IPS-18c (cell line): Measurements from ENCODE around the gene GLIS1.

ENCODE experiments used
- H3K4me3 ChIP-seq: 2 replicates; pipeline ENCODE4 v1.7.0; 2013; ENCODE audit warnings: low read depth, mild to moderate bottlenecking, low read length, moderate library complexity; ENCODE audit not compliant: insufficient read depth
- H3K9me3 ChIP-seq: one replicate; pipeline ENCODE4 v1.6.1; 2013; ENCODE audit warnings: mild to moderate bottlenecking, low read length, moderate library complexity; ENCODE audit not compliant: control insufficient read depth, insufficient read depth

GLIS1 gene

GRCh38 chr1:53642607-53643006 is 96.4 kb downstream of the GLIS1 start:
- H3K9me3 ChIP-seq, result no peaks in the 10 kb centered on the region

GRCh38 chr1:53642215-53642555 is 96.8 kb downstream of the GLIS1 start:
- Histone ChIP-seq H3K9me3 (no peaks in the 10 kb centered on the region), H3K4me3 (no peak overlapping the region)

More at GRCh38 chr1:53642607-53643006, 96.4 kb downstream of the GLIS1 start:
- H3K4me3 ChIP-seq, result no peak overlapping the region

DNA sequence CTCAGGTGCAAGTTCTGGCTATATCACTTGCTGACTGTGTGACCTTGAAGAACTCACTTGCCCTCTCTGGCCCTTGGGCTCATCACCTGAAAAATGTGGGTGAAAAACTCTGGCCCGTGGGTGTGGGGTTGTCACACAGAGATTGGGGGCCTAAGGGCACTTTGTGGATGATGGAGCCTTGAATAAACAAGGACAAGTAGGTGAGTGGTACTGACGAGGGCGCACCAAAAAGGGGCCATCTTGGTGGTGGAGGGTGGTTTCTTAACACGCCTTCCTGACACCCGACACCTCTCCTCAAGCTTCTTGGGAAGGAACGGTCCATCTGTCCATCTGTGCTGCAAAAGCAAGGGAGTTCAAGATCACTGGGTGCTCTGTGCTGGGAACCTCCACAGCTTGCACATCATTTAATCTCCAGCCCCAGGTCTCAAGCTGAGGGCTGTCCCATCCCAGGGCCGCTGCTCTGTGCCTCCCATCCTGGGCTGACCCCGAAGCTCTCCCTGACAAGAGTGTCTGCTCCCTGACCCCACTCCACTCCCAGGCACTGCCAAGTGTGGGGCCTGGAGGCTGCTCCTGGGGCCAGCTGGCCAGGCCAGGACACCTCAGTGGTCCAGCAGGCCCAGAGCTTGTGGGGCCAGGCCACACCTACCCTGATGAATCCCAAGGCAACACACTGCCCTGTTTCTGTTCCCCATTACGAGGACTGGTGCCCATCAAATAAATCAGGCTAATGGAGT is 97.3 kb downstream of the GLIS1 start:
- Histone ChIP-seq H3K4me3 (no peak overlapping the region), H3K9me3 (no peaks in the 10 kb centered on the region)

DNA sequence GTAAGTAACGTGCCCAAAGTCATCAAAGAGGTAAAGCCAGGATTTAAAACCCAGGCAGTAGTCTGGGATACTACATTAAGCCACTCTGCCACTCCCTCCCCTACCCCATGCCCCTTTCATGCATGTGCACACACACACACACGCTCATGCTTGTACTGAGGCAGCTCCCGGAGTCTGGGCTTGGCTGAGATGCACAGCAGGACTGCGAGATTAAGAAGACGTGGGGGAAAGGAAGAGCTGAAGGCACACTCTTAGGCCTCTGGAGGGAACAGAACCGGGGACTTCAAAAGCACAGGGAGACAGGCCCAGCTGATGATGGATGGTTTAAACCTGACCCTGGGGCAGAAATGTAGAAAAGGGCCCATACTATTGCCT is 98.3 kb downstream of the GLIS1 start:
- H3K9me3 ChIP-seq, result no peaks in the 10 kb centered on the region
- no peak overlapping the region for H3K4me3 ChIP-seq

DNA sequence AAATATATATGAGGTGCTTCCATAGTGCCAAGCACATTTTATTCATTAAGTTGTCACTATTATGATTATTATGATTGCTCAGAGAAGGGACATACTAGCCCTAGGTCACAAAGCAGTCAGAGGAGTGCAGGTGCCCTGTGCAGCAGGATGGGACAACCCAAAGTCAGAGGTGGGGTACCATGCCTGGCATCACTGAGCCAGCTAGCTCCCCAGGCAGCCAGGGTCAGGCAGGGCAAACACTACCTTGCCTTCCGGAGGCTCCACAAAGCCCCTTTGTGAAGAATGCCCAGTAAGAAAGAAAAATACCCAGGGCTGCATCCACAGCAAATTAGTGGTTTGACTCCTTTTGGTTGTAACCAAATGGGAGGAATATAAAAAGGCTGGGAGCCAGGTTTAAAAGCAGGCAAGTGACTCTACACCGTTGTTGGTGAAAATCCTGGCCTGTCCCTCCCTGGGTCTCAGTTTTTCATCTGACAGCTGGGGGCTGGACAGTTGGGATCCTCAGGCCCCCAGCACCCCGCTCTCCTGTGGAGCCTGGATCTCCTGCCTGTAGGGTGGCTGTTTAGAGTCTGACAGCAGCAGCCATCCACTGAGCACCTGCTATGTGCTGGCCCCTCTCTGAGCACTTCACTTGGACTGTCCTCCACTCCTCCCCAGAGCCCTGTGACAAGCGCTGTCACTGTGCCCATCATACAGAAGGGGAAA is 98.8 kb downstream of the GLIS1 start:
- Histone ChIP-seq H3K4me3 (no peak overlapping the region), H3K9me3 (no peaks in the 10 kb centered on the region)

DNA sequence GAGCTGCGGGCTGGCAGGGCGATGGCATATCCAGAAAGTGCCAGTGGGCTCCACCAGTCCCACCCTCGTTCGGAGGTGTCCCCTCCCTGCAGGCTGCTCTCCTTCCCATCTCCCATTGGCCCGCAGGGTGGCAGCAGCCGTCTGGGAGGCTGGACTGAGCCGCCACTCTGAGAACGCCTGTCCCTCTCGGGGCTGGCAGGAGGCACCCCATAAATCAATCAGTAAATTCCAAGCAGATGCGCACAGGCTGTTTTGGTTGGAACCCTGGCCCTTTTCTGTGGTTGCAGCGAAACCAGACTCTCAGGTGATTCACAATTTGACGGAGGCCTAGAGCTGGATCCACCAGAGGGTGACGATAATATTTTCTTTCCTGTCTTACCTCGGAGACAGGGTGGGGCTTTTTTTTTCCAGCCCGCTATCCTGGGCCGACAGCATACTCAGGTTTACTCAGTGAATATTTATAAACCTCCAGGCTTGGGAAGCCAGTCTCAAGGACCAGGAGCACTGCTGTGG is 99.7 kb downstream of the GLIS1 start:
- H3K9me3 ChIP-seq, result no peaks in the 10 kb centered on the region
- no peak overlapping the region for H3K4me3 ChIP-seq

DNA sequence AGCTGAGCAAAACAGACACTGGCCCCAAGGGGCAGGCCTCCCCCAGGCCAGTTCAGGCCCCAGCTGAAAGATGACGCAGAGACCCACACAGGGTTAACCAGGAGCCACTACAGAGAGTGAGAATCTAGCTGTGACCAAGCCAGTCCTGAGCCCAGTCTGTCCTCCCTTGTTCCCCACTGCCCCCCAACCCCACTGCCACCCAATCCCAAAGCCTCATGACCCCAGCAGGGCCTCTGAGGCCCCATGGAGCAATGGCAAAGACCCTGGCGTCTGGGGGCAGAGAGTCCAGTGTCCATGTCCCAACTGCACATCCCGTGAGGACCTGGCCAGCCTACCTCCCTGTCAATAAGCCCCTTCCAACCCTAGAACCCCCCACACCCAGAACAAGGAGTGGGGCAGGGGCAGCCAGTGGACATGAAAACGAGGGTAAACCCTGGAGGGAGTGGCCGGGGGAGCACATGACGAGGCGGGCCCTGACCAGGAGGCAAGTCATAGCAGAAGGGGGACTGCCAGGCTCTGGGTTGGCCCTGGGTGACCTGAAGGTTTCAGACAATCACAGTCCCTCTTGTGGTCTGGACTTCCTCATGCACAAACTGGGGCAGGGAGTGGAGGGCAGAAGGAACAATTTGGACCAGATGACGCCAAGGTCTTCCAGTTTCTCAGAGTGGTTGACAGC is 100.5 kb downstream of the GLIS1 start:
- Histone ChIP-seq H3K9me3 (no peaks in the 10 kb centered on the region), H3K4me3 (no peak overlapping the region)

GRCh38 chr1:53637511-53638359 is 101.2 kb downstream of the GLIS1 start:
- no peak overlapping the region for H3K4me3 ChIP-seq
- H3K9me3 ChIP-seq, result no peaks in the 10 kb centered on the region

DNA sequence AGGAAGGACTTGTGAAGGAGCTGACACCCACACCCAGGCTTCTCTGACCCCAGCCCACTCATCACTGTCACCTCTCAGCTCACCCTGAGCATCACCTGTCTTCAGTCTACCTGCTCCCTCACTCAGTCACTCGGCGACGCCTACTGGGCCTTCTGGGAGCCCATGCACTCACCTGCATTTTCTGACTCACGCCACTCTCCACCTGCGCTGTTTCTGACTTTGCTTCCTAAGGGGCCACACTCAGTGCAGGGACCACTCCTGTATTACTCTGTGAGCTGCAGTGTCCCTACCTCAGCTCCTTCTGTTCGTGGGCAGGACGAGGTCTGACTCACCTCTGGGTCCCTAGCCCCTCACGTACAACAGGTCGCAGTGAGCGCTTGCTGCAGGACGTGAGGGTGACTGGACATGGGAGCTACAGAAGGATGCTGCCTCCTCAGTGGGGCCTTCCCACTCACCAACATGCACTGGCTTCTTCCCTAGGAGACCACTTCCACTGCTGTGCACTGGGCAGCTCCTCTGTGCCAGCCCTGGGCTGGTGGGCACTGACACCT is 102.3 kb downstream of the GLIS1 start:
- Histone ChIP-seq H3K4me3 (no peak overlapping the region), H3K9me3 (no peaks in the 10 kb centered on the region)

- H3K4me3 ChIP-seq, result no peak overlapping the region
Observed at GRCh38 chr1:53634571-53634979, 104.4 kb downstream of the GLIS1 start.

DNA sequence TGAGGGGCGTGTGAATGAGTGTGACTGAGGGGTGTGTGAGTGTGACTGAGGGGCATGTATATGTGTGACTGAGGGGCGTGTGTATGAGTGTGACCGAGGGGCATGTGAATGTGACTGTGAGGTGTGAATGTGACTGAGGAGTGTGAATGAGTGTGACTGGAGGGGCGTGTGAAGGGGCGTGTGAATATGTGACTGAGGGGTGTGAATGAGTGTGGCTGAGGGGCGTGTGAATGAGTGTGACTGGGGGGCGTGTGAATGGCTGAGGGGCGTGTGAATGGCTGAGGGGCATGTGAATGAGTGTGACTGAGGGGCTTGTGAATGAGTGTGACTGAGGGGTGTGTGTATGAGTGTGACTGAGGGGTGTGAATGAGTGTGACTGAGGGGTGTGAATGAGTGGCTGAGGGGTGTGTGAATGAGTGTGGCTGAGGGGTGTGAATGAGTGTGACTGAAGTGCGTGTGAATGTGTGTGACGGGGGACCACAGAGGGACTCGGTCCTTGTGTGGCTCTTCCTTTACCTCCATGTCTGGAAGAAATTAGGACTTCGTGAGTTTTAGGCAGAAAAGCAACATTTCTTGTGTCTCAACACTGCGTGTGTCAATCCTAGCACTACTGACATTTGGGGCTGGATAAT is 105.8 kb downstream of the GLIS1 start:
- no peaks in the 10 kb centered on the region for H3K9me3 ChIP-seq
- H3K4me3 ChIP-seq, result no peak overlapping the region

More at GRCh38 chr1:53634571-53634979, 104.4 kb downstream of the GLIS1 start:
- no peaks in the 10 kb centered on the region for H3K9me3 ChIP-seq

GRCh38 chr1:53631622-53632310 is 107.2 kb downstream of the GLIS1 start:
- H3K4me3 ChIP-seq, result no peak overlapping the region
- no peaks in the 10 kb centered on the region for H3K9me3 ChIP-seq

DNA sequence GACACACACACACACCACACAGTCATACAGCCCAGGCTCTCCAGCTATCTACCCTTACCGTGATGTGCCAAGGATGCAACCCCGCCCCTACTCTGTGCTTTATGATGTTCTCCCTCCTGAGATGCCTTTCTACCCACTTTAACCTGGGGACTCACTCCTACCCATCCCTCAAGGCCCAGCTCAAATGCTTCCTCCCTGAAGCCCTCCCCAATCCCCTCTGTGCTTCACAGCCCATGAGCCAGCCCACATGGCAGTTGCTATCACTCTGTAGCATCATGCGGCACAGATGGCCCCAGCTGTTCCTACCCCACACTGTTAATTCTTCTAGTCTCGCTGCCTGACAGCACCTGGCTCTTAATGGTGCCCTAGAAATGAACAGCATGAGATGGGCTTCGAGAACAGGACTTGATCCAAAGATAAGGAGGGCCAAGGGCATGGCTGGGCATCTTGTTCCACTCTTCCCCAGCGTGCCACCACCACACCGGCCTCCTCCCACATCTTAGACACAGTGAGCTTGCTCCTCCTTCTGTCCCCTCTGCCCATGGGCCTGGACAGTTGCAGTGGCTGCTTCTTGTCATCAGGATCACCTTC is 109.8 kb downstream of the GLIS1 start:
- Histone ChIP-seq H3K4me3 (no peak overlapping the region), H3K9me3 (no peaks in the 10 kb centered on the region)

DNA sequence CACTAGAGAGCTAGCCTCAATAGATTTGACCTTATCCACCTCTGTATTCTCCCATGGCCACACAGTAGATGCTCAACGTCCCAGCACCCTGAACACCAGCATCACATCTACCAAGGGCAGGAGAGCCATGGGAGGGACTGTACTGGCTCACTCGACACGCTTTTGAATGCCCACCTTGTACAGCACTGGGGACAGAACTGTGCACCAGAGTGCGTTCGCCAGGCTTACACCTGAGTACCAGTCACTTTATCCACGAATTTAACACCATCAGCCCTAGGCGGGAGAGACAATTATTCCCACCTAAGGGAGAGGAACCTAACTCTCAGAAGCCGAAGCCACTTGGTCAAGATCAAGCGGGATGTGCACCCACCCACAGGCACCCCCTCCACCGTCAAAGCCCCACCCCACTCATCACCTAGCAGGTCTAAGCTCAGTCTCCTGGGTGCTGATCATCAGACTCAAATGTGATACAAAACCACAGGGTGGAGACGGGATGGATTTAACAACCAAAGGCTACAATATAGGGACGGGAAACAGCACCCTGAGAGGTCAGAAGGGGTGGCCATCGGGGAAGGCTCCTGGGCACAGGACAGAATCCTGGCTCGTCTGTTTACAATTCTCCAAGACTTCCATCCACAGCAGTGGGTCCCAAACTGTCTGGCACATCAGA is 110.5 kb downstream of the GLIS1 start:
- Histone ChIP-seq H3K4me3 (no peak overlapping the region), H3K9me3 (no peaks in the 10 kb centered on the region)

DNA sequence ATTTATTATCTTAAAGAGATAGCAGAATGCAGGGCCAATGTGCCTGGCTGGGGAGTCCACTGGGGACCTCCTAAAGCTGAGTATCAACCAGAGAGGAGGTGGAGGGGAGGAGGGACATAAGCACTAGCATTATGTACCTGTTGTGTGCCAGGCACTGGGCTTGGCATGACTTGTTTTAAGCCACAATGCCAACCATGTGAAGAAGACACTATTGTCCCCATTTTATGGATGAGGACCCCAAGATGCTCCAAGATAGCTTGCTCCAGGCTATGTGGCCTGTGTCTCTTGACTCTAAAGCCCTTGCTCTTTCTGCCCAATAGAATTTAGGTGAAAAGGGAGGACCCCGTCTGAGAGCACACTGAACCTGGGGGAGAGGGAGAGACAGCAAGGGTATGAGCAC is 111.3 kb downstream of the GLIS1 start:
- H3K4me3 ChIP-seq, result no peak overlapping the region
- no peaks in the 10 kb centered on the region for H3K9me3 ChIP-seq
